HepG2 (cell line): Measurements from ENCODE around the gene PRDM10. TPM values are rescaled to one million over a fixed set of nuclear protein-coding genes. Genes with fewer than 3 reads are reported as not detected.
A peak's percentile ranks its signal among the peaks of the same experiment; 100 is the strongest.

Experiments
- ATAC-seq: fragments of 200-7000 bp; cut with Tn5 transposase; 3 replicates; pipeline ENCODE4 v1.9.1; 2020; ENCODE audit warnings: mild to moderate bottlenecking, moderate library complexity
- BruUV-seq: library from RNA; stranded (reverse); fragments of 400-500 nt; replicated peaks from 2 replicates; lab custom pipeline; 2021; lab: Mats Ljungman, UMichigan
- CTCF ChIA-PET: fragments of 300-600 bp; formaldehyde crosslinking; extraction: SDS; loops from one replicate; lab custom pipeline; 2021; ENCODE audit warnings: low total read pairs, inconsistent platforms, low intra/inter-chr PET ratio; lab: Yijun Ruan, JAX
- POLR2A ChIA-PET: fragments of 350-600 bp; sonication (Branson Sonifier 250); formaldehyde crosslinking; loops from one replicate; lab custom pipeline; 2020; ENCODE audit warnings: antibody characterized with exemption, inconsistent platforms; lab: Yijun Ruan, JAX
- DNase-seq: peaks from one replicate; pipeline ENCODE4 v3.0.0-alpha.2; 2015; ENCODE audit warnings: low spot score
- FAIRE-seq: peaks from 3 replicates; lab custom pipeline; 2011; peaks lifted over from hg19 to GRCh38; lab: Jason Lieb, UNC
- H2AFZ ChIP-seq: one replicate; pipeline ENCODE4 v1.6.1; 2011; ENCODE audit warnings: low read length, inconsistent platforms
- H3K27ac ChIP-seq: fragments of 300-600 bp; 3 replicates; pipeline ENCODE4 v1.8.0; 2011; ENCODE audit warnings: mixed run types, mild to moderate bottlenecking, mixed read lengths, low read length, inconsistent platforms; ENCODE audit not compliant: insufficient read depth; ENCODE audit errors: extremely low read length
- H3K27me3 ChIP-seq, 2 experiments: fragments of 200-600 bp in 1 of 2; 2 replicates in 1 of 2; 3 replicates in 1 of 2; pipeline versions ENCODE4 v1.6.0 to v1.8.0; 2011; ENCODE audit warnings: low read length in 2 of 2, mild to moderate bottlenecking in 2 of 2, moderate library complexity in 2 of 2, inconsistent platforms in 1 of 2; ENCODE audit not compliant: insufficient read depth in 2 of 2, control insufficient read depth in 1 of 2
- H3K36me3 ChIP-seq, 2 experiments: fragments of 200-600 bp in 1 of 2; replicated peaks in 1 of 2; 2 replicates in 1 of 2; 3 replicates in 1 of 2; pipeline versions ENCODE4 v1.5.1 to v1.8.0; 2011; ENCODE audit warnings: low read length in 2 of 2, inconsistent platforms in 1 of 2; ENCODE audit not compliant: insufficient read depth in 2 of 2, control insufficient read depth in 1 of 2
- H3K4me1 ChIP-seq: 2 replicates; pipeline ENCODE4 v1.5.1; 2012; ENCODE audit warnings: low read length, inconsistent platforms; ENCODE audit not compliant: insufficient read depth
- H3K4me2 ChIP-seq: 2 replicates; pipeline ENCODE4 v1.6.0; 2011; ENCODE audit warnings: low read depth, low read length, inconsistent platforms
- H3K4me3 ChIP-seq, 3 experiments: fragments of 200-600 bp in 1 of 3; sonication (generic), shearing (Covaris generic) in 1 of 3; replicated peaks in 1 of 3; 2 replicates each; pipeline ENCODE4 v1.5.1; 2011 to 2016; ENCODE audit warnings: low read length in 3 of 3, inconsistent platforms in 2 of 3, low read depth in 2 of 3, mild to moderate bottlenecking in 2 of 3, control low read depth in 1 of 3, mixed read lengths in 1 of 3; ENCODE audit not compliant: insufficient read depth in 1 of 3
- H3K79me2 ChIP-seq: one replicate; pipeline ENCODE4 v1.6.1; 2011; ENCODE audit warnings: low read length, inconsistent platforms; ENCODE audit not compliant: insufficient read depth
- H3K9ac ChIP-seq: 2 replicates; pipeline ENCODE4 v1.6.0; 2011; ENCODE audit warnings: mild to moderate bottlenecking, low read depth, low read length, inconsistent platforms; ENCODE audit not compliant: insufficient read depth
- H3K9me3 ChIP-seq: 2 replicates; pipeline ENCODE4 v1.5.1; 2012; ENCODE audit warnings: mild to moderate bottlenecking, low read length
- H4K20me1 ChIP-seq: 2 replicates; pipeline ENCODE4 v1.6.0; 2011; ENCODE audit warnings: inconsistent platforms, mild to moderate bottlenecking, low read length, moderate library complexity; ENCODE audit not compliant: insufficient read depth
- AHR ChIP-seq: IDR thresholded peaks from 2 replicates; pipeline ENCODE4 v1.6.1; 2018; ENCODE audit warnings: missing genetic modification reagents, missing compliant biosample characterization
- ELF3 ChIP-seq: IDR thresholded peaks from 2 replicates; pipeline ENCODE4 v1.6.1; 2016; ENCODE audit warnings: missing genetic modification reagents, missing compliant biosample characterization
- HHEX ChIP-seq: IDR thresholded peaks from 2 replicates; pipeline ENCODE4 v1.6.1; 2016; ENCODE audit warnings: control low read depth
- MAFF ChIP-seq: IDR thresholded peaks from 2 replicates; pipeline ENCODE4 v1.6.1; 2011; ENCODE audit warnings: low read depth, low read length, improper control_type of control experiment
- MATR3 ChIP-seq: sonication (generic); formaldehyde crosslinking; IDR thresholded peaks from 2 replicates; pipeline ENCODE4 v1.4.0; 2020; ENCODE audit warnings: missing genetic modification reagents
- NPAS2 ChIP-seq: sonication (generic); formaldehyde crosslinking; IDR thresholded peaks from 2 replicates; pipeline ENCODE4 v1.8.0; 2022; ENCODE audit warnings: mild to moderate bottlenecking, missing genetic modification reagents, borderline replicate concordance
- RELA ChIP-seq: sonication (generic); formaldehyde crosslinking; IDR thresholded peaks from 2 replicates; pipeline ENCODE4 v1.4.0; 2020; ENCODE audit warnings: missing genetic modification reagents
- SMARCE1 ChIP-seq: fragments of 450-650 bp; IDR thresholded peaks from 2 replicates; pipeline ENCODE4 v1.6.1; 2017; ENCODE audit warnings: borderline replicate concordance
- SRSF4 ChIP-seq: fragments of 200-400 bp; formaldehyde crosslinking; IDR thresholded peaks from one replicate; pipeline ENCODE4 v1.6.1; 2018; ENCODE audit warnings: mild to moderate bottlenecking, low read depth, low read length, moderate library complexity; ENCODE audit not compliant: poor library complexity, severe bottlenecking
- TOE1 ChIP-seq: sonication (generic); formaldehyde crosslinking; IDR thresholded peaks from 2 replicates; pipeline ENCODE4 v1.4.0; 2020; ENCODE audit warnings: mild to moderate bottlenecking, missing genetic modification reagents
- ZKSCAN8 ChIP-seq: IDR thresholded peaks from 2 replicates; pipeline ENCODE4 v1.6.1; 2016; ENCODE audit warnings: borderline replicate concordance, missing genetic modification reagents, missing compliant biosample characterization
- ZNF160 ChIP-seq: sonication (generic); formaldehyde crosslinking; IDR thresholded peaks from 2 replicates; pipeline ENCODE4 v1.8.0; 2022; ENCODE audit warnings: mild to moderate bottlenecking, inconsistent platforms, missing genetic modification reagents
- in situ Hi-C: cut with HindIII; loops from 2 replicates; pipeline ENCODE4 v1.10.0; 2017; ENCODE audit warnings: low pct_unique_long_range_greater_than_20kb; ENCODE audit not compliant: extremely low pct_ligation_motif_present
- intact Hi-C: fragments of 100-400 bp; cut with micrococcal nuclease; formaldehyde crosslinking; loops from one replicate; pipeline ENCODE4 v1.10.0; 2022; ENCODE audit not compliant: unreplicated experiment
- polyA plus RNA-seq, 8 experiments: library from polyadenylated mRNA; depleted of rRNA in 3 of 8; stranded (reverse) in 7 of 8; unstranded in 1 of 8; fragments of >200 nt; fragmentation: Illumina TruSeq in 4 of 8; extraction: Trizol in 4 of 8; gene quantifications; 2 replicates each; pipeline versions ENCODE4 v1.2.1 to v1.2.3, GENCODE V29; 2011 to 2016; ENCODE audit warnings: low read depth in 4 of 8, missing spikeins in 1 of 8, mixed read lengths in 1 of 8; ENCODE audit not compliant: insufficient read depth in 1 of 8
- total RNA-seq, 5 experiments: library from RNA; depleted of rRNA; stranded (reverse); fragments of >200 nt; fragmentation: Illumina TruSeq; extraction: Trizol; gene quantifications; 2 replicates each; pipeline ENCODE4 v1.2.3, GENCODE V29; 2016; ENCODE audit warnings: low read depth in 1 of 5
- TF ChIP-seq, protein P1 (sequence below): sonication (generic); formaldehyde crosslinking; conservative IDR thresholded peaks from 2 replicates; pipeline ENCODE4 v1.4.0; 2020; ENCODE audit warnings: mild to moderate bottlenecking, missing genetic modification reagents, moderate library complexity

The PRDM10 gene
- total and polyA plus RNA-seq, 2 of the 13 experiments (the other 11 are each of a cell fraction or from before 2014, with no cell fraction given) = 5.7 to 5.8 TPM

DNA sequence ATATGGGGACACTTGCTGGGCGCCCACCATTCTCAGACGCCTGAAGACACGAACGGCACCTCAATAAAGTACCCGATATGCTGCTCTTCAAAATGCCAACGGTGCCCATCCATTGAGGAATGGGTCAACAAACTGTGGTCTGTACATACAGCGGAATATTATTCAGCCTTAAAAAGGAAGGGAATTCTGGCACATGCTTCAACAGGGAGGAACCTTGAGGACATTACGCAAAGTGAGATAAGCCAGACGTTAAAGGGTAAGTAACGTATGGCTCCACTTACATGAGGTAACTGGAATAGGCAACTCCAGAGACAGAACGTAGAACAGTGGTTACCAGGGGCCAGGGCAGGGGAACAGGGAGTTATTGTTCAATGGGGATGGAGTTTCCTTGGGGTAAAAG lies 28.0 kb downstream of the PRDM10 start (continued):
- TF ChIP-seq RELA (CRISPR knock-in tag) = no peak
- no peak for TF ChIP-seq SMARCE1
- TF ChIP-seq, protein P1, sequence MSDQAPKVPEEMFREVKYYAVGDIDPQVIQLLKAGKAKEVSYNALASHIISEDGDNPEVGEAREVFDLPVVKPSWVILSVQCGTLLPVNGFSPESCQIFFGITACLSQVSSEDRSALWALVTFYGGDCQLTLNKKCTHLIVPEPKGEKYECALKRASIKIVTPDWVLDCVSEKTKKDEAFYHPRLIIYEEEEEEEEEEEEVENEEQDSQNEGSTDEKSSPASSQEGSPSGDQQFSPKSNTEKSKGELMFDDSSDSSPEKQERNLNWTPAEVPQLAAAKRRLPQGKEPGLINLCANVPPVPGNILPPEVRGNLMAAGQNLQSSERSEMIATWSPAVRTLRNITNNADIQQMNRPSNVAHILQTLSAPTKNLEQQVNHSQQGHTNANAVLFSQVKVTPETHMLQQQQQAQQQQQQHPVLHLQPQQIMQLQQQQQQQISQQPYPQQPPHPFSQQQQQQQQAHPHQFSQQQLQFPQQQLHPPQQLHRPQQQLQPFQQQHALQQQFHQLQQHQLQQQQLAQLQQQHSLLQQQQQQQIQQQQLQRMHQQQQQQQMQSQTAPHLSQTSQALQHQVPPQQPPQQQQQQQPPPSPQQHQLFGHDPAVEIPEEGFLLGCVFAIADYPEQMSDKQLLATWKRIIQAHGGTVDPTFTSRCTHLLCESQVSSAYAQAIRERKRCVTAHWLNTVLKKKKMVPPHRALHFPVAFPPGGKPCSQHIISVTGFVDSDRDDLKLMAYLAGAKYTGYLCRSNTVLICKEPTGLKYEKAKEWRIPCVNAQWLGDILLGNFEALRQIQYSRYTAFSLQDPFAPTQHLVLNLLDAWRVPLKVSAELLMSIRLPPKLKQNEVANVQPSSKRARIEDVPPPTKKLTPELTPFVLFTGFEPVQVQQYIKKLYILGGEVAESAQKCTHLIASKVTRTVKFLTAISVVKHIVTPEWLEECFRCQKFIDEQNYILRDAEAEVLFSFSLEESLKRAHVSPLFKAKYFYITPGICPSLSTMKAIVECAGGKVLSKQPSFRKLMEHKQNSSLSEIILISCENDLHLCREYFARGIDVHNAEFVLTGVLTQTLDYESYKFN (CRISPR knock-in tag) = no peak
- no peak for TF ChIP-seq TOE1 (CRISPR knock-in tag)
- no peak for TF ChIP-seq NPAS2
- TF ChIP-seq, all 625 proteins: peak for 0

DNA sequence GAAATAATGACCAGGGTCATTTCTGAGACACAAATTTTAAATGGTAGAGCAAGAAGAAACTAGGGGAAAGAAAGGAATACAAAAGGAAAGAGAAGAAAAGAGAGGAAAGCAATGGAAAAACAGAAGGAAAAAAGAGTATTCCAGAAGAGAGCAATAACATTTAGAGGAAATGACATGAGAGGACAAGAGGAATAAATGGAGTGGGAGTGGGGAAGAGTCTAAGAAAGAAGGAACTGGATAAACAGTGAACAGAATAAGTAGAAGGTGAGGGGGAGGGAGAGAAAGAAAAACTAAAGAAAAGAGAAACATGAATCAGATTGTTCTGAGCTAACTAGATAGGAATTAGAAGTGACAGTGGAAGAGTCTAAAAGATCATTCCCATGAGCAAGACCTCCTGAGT lies 28.4 kb downstream of the PRDM10 start:
- Histone ChIP-seq H3K4me3 (no peak overlapping the region), H3K27ac (peak overlapping the region; percentile 26), H3K9ac (no peak overlapping the region), H3K36me3 (no peaks in the 10 kb centered on the region), H3K4me2 (peak overlapping the region; percentile 39; the same call in 1 of the 2 replicates), H3K79me2 (no peaks in the 10 kb centered on the region), H3K4me1 (peaks cover 26% of the 10 kb centered on the region), H4K20me1 (no peaks in the 10 kb centered on the region), H2AFZ (no peak overlapping the region), H3K9me3 (no peaks in the 10 kb centered on the region), H3K27me3 (no peaks in the 10 kb centered on the region)
- in situ Hi-C loops (no loop called here), intact Hi-C loops (no loop called here)
- BruUV-seq = no TSS peak
- CTCF ChIA-PET = no interaction called here
- FAIRE-seq (no peak), DNase-seq (no peak), ATAC-seq (no peak)
- POLR2A ChIA-PET = interaction anchor here (1.0 to 3.8 kb wide), 5 partner anchors 18 to 207 kb away, joined by 3 to 43 read pairs (median 3); partner anchors contain the start of gene PRDM10
- TF ChIP-seq AHR (CRISPR knock-in tag) (no peak), MATR3 (CRISPR knock-in tag) (no peak), MAFF (no peak), ZKSCAN8 (CRISPR knock-in tag) (no peak), HHEX (CRISPR knock-in tag) (no peak), ELF3 (CRISPR knock-in tag) (no peak), SRSF4 (no peak), ZNF160 (CRISPR knock-in tag) (no peak)
